Glomerular endothelial cell (primary cell): ENCODE results near the gene PDE10A. TPM values are rescaled to one million over a fixed set of nuclear protein-coding genes. Genes with fewer than 3 reads are reported as not detected.
A peak's percentile ranks its signal among the peaks of the same experiment; 100 is the strongest.

Experiments used
- DNase-seq: peaks from one replicate; pipeline ENCODE4 v3.0.0-alpha.2; 2011; ENCODE audit warnings: low read depth, low spot score; ENCODE audit errors: extremely low read depth
- total RNA-seq: library from RNA; depleted of rRNA; stranded (reverse); fragments of >200 nt; gene quantifications from 2 replicates; pipeline ENCODE4 v1.2.3, GENCODE V29; 2015

Gene PDE10A
- total RNA-seq, 1 donor from 2014 or later: 10.0 TPM

- DNase-seq: no peak
Observed at GRCh38 chr6:165656581-165657324, 6.3 kb downstream of the PDE10A start.

DNA sequence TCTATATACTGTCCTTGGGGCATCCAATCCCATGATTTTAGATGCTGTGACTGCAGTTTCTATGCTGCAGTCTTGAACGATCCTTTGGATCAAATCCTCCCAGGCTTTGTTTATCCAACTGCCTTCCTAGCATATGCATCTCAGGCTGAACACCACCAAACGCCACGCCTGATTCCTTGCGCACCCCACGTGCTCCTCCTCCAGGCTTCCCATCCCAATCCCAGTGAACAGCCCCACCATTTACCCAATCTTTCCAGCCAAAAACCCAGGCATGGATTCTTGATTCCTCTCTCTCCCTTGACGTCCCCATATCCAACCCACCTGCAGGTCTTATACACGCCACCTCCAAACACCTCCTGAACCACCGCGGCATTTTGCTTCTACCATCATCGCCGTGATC, 7.8 kb downstream of the PDE10A start:
- no peak for DNase-seq

GRCh38 chr6:165654144-165654543, 8.9 kb downstream of the PDE10A start:
- no peak for DNase-seq

DNA sequence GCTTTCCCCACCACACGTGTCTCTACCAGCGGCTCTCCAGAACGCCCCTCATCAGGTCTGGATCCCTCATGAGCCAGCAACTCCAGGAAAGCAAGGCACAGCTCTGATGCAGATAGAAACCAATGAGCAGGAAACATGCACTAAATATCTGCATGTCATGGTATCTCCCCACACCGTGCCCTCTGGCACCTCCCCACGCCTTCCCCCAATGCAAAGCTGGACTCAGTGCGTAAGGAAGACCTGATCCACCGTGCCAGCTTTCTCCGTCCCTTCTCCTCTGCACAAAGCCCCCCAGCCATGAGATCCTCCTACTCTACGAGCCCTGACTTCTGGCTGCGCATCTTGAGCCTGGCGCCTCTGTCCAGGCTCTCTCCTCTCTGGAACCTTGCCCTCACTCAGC, 9.4 kb downstream of the PDE10A start:
- DNase-seq: no peak

- no peak for DNase-seq
Observed at GRCh38 chr6:165653196-165653595, 9.8 kb downstream of the PDE10A start.

DNA sequence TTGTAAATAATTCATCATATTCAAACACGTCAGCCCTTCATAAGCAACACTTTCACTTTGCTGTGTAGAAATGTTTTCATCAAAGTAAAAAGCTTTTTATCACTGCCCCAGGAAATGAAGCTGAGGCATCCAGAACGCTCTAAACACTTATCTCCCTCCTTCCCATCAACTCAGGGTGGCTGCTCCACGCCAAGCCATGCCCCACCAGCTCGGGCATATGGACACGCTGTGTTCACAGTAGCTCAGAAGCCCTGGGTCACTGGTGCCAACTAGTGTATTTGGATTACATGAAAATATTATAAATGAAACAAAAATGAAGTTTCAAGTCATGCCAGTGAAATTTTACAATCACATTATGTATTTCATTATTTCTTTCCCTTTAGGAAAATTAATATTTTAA, 10.3 kb downstream of the PDE10A start:
- DNase-seq: no peak

DNA sequence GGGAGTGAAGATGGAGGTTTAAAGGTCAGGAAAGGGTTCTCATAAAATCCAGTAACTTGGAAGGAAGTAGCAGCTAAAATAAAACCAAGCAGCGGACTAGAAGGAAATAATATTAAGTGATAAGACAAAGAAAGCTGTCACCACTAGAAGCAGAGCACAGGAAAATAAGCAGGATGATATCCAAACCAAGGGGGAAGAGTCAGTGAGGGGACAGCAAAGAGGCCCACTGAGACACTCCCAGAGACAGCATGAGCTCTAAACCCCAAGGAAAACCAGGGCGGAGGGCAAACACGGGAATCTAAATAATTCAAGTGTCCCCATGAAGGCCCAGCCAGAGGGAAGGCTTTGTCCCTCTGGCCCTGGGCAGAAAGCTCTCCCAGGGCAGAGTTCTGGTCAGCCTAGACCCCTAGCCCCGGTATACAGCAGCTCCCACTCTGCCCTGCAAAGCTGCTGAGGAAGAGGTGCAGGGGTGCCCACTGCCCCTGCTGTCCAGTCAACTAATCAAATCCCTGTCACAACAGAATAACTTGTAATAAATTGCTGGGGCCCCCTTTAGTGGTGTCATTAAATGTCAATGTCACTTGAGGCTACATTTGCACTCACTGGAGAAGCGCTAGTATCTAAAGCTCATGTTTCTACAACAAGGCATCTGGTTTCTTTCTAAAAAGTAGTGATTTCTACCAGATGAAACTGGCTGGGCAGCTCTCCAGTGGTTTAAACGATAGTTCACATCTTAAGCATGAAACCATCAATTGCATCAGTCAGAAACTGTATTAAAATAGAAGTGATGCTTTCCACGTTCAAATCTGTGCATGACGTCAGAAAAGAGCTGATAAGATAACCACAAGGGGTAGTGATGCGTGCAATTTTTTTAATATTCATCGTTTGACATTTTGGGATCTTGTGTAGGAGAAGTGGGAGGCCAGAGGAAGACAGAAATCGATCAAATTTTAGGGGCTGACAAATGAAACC, 13.6 kb downstream of the PDE10A start:
- DNase-seq: no peak

DNA sequence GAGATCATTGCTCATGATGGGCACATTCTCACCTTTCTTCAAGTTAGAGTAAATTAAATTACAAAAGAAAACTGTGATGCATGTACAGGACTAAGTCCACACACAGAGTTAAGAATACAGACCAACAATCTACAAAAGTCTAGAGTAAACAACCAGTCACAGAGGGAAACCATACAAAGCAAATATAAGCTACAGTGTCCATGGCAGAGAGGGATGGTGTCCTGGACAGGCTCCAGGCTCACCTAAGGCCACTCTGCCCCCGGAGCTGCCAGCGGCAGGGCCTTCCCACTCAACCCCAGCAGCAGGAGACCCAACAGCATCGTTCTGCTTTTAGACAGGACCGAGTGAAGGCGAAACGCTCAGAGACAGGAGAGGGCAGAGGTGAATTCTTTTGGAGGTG, 16.0 kb downstream of the PDE10A start:
- no peak for DNase-seq

- no peak for DNase-seq
Observed at GRCh38 chr6:165645919-165646318, 17.1 kb downstream of the PDE10A start.

GRCh38 chr6:165644586-165645266, 18.3 kb downstream of the PDE10A start:
- DNase-seq: no peak

- DNase-seq: no peak
Observed at GRCh38 chr6:165643015-165643414, 20.0 kb downstream of the PDE10A start.

- no peak for DNase-seq
Observed at GRCh38 chr6:165641672-165642156, 21.3 kb downstream of the PDE10A start.

- no peak for DNase-seq
Observed at GRCh38 chr6:165640806-165641205, 22.2 kb downstream of the PDE10A start.

DNA sequence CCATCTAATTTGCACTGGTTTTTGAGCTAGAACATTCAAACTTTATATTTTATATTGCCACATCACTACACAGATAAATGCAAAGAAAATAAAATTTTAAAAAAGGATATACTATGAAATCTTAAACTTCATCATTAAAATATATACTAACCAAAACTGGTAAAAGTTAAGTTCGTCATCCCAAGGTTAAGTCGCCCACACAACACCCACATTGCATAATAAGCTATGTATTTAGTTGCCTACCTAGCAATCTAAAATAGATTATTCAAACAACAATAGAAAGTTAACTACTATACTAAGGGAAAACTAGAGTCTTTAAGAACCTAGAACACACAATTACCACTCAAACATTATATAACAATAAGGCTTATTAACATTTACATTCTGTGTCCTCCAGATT, 24.5 kb downstream of the PDE10A start:
- no peak for DNase-seq

DNA sequence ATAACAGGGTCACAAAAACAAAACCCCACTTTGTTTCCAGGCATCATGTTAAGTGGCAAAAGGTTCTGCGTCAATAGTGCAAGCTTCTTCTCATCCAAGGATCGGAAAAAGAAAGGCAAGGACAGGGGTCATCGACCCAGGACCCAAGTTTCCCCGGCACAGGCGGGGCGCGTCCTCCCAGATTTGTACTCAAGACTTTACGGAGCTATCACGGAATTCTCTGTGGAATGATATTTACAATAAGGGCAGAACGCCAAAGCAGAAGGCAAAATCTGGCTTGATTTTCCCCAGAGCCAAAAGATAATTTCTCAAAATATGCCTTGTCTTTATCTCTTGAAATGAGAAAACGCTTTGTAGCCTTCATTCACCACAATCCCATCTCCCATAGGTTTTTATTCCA, 25.5 kb downstream of the PDE10A start:
- DNase-seq: no peak

DNA sequence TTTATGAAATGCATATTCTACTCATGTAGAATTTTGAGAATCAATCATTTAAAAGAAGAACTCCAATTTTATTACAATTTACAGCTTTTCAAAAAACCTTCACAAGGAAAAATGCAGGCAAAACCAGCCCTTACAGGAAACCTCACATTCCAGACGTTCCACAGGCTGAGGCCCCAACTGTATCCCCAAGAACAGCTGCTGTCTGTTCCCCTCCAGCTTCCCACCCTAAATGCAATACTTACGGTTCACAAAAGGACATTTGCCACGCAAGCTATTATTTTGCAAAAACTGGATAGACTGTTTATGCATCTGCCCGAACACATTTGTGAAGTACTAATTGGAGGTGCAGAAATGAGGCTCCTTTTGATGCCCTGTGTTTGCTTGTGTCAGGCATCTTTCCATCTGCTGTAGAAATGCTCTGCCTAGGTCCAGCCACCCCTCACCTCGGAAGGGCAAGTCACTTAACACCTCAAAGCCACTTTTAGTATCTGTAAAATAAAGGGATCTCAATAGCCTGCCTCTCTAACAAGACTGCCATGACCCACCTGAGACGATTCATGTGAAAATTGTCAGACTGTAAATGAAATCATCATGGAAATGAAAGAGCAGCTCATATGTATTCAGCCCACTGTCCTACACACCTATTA, 26.5 kb downstream of the PDE10A start:
- DNase-seq: peak; percentile 55

- no peak for DNase-seq
Observed at GRCh38 chr6:165635965-165636364, 27.1 kb downstream of the PDE10A start.

DNA sequence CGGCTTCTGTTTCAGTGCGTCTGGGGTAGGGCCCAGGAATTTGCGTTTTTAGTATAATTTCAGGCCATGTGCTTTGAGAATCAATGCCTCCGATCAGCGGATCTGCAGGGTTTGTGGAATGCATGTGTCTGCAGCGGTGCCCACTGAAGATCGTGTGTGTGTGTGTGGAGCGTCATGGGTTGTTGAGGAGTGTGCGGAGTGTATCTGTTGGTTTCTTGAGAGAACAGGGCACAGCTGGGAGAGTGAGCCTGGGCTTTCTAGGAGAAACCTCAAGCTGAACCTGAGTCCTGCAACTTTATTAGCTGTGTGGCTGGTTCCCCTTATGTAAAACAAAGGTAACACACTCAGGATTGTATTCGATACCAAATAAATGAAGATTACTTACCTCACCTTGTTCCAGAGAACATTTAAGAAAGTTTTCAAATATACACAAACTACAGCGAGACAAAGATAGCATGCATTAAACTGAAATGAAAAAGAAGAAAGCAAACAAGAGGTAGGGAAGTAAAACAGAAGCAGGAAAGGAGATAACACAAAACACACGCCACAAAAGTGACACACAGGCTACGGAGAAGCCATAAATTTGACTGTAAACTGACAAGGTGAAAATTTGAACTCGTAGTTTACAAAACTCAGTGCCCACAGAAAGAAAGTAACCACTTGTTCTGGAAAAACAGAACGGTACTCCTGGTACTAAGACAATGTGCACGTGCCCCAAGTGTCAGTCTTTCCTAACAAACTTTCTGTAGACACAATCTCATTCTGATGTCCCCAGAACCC, 28.8 kb downstream of the PDE10A start:
- no peak for DNase-seq

DNA sequence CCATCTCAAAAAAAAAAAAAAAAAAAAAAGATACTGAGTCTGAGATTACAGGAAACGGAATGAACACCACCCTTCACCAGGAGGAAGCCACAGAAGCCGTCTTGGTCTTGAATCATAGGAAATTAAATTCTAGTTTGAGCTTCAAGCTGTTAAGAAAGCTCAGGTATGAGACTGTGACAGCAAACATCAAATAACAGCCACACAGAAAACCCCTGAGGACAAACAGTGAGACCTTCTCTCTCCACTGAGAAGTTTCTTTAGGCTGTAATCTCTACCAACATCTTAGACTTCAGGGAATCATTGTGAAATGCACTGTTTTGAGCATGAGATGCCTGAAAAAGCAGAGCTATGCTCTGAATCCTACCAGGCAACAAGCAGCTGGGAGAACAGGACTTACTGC, 30.8 kb downstream of the PDE10A start:
- no peak for DNase-seq

- no peak for DNase-seq
Observed at GRCh38 chr6:165630544-165630953, 32.5 kb downstream of the PDE10A start.
